ENCODE results near the gene MMP7.

- no peak for TF ChIP-seq CTCF (IDR thresholded peaks at IDR 0.05)
- TF ChIP-seq POLR2A (IDR thresholded peaks at IDR 0.05), result no peak
Observed at GRCh38 chr11:102520514-102520913, 10.0 kb downstream of the MMP7 start.

Data from thyroid gland (tissue), 4 donors.